NCI-H345 treated with DMSO at 0.1 percent for 48 hours (cell line): Measurements from ENCODE around the gene EIPR1.
A peak's percentile ranks its signal among the peaks of the same experiment; 100 is the strongest.
"Not testable (repeated sequence)": the region's sequence is repeated elsewhere in the genome, so short reads cannot be mapped to it uniquely, and the experiment has no call there.

Experiments
- DNase-seq: peaks from one replicate; lab custom pipeline; 2025; ENCODE audit not compliant: unreplicated experiment; lab: John Stamatoyannopoulos, UW

Gene EIPR1

GRCh38 chr2:3361518-3362389 is 15.9 kb downstream of the EIPR1 start:
- no peak for DNase-seq

GRCh38 chr2:3357926-3358325 is 19.7 kb downstream of the EIPR1 start:
- DNase-seq, result no peak

DNA sequence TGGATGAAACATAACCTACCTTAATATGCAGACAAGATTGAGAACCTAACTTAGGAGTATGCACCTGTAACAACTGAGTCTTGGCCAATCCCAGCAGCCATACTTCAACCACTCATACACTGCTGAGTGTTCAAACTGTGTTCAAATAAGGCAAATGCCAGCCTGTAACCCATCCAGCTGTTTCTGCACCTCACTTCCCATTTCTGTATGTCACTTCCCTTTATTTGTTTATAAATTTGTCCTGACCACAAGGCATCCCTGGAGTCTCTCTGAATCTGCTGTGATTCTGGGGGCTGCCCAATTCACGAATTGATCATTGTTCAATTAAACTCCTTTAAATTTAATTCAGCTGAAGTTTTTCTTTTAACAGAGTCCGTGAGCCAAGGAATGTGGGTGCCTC is 20.2 kb downstream of the EIPR1 start:
- not testable (repeated sequence) for DNase-seq

- no peak for DNase-seq
Measured at GRCh38 chr2:3356799-3357198, 20.8 kb downstream of the EIPR1 start.

- no peak for DNase-seq
Measured at GRCh38 chr2:3355951-3356569, 21.6 kb downstream of the EIPR1 start.

- DNase-seq, result peak; percentile 22
Measured at GRCh38 chr2:3354986-3355385, 22.6 kb downstream of the EIPR1 start.

DNA sequence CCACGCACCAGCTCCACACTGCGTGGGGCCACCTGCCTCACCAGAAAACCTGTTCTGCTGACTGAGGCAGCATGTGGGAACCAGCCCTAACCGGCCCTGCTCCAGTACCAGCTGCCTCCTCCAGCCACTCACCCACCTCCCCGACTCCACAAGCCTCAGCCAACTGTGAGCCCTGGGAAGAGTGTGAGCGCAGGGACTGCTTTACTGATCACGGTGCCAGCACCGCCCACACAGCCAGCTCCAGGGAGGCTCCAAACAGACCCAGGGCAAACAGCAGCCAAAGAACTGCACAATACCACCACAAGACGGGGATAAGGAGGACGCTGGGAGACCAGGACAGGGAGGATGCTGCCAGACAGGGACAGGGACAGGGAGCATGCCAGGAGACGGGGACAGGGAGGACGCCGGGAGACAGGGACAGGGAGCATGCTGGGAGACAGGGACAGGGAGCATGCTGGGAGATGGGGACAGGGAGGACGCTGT is 28.4 kb downstream of the EIPR1 start:
- no peak for DNase-seq

DNA sequence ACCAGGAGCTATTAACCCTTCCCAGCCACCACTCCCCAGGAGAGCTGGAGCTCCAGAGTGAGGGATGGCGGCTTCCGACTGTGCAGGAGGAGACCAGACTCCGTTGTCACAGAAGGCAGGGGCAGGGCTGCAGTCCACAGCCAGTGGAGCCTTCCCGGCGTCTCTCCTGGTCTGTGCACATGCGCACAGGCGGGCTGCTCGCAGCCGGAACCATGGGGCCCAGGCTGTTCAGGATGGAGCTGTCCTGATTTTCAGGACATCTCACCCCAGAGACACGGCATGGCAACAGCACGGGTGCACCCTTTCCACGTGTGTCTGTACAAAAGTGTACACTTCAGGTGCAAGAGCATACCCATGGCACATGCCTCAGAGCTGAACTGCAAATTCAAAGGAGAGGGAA is 28.9 kb downstream of the EIPR1 start:
- DNase-seq, result no peak

GRCh38 chr2:3345621-3346020 is 32.0 kb downstream of the EIPR1 start:
- DNase-seq, result no peak

- DNase-seq, result no peak
Measured at GRCh38 chr2:3344897-3345296, 32.7 kb downstream of the EIPR1 start.

GRCh38 chr2:3343012-3343411 is 34.6 kb downstream of the EIPR1 start:
- DNase-seq, result no peak

GRCh38 chr2:3342324-3342723 is 35.3 kb downstream of the EIPR1 start:
- DNase-seq, result no peak

DNA sequence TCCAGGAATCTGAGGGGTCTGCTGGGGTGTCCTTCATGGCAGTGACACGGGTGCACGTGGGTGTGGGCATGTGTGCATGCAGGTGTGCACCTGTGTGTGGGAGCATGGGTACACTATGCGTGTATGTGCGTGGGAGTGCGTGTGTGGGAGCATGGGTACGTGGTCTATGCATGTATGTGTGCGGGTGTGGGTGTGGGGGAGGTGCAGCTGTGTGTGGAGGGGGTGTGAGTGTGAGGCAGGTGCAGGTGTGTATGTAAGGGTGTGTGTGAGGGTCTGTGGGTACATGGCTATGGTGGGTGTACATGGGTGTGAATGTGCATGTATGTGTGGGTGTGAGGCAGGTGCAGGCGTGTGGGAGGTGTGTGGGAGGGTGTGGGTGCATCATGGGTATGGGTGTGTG is 36.3 kb downstream of the EIPR1 start:
- no peak for DNase-seq

DNA sequence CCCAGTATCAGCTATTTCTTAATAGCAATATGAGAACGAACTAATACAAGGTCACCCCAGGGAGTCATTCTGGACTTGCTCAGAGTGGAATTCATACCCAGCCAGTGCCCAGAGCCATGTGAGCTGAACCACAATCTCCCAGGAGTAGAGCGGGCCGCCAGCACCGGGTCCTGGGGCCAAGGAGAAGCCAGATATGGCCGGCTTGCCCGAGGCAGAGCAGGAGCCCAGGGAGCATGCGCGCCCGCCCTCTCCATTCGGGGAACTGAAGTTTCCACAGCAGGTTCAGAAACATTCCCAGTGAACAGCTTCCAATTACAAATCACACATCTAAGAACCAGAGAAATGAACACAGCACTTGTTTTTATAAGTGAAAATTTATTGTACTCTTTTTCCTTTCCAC is 37.5 kb downstream of the EIPR1 start:
- no peak for DNase-seq

DNA sequence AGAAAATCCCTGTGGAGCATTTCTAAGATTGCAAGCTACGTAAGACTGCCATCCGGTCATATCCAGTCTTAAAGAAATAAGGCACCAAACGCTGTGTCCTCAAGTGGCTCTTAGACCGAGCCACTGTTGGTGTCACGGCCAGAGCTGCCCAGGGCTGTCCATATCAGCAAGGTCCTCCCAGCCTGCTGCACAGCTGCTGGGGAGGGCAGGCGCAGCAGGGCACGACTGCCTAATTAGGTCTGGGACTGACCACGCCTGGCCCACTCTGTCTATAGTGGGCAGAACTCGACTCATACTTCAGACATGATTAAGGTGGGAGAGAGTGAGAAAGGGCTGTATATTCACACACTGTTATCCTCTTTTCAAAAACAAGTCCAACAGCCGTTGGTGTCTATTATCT is 39.3 kb downstream of the EIPR1 start:
- no peak for DNase-seq

GRCh38 chr2:3336844-3337243 is 40.8 kb downstream of the EIPR1 start:
- DNase-seq, result no peak

- DNase-seq, result no peak
Measured at GRCh38 chr2:3334392-3335345, 42.9 kb downstream of the EIPR1 start.

DNA sequence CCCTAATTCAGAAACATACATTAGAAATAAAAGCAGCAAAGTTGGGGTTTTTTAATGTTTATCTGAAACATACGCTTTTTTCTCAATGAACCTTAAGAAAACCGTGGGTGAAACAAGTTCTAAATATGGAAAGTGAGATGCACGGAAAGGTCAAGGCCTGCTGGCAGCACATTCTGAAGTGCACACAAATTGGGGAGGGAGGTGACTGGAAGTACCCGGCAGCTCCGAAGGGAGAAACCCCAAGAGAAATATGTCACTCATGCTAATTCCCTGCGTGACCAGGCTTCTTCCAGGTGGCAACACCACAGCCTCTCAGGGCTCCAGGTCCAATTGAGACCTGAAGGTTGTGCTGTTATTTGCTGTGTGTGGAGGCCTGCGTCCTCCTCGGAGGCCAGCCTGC is 45.5 kb downstream of the EIPR1 start:
- DNase-seq, result no peak

DNA sequence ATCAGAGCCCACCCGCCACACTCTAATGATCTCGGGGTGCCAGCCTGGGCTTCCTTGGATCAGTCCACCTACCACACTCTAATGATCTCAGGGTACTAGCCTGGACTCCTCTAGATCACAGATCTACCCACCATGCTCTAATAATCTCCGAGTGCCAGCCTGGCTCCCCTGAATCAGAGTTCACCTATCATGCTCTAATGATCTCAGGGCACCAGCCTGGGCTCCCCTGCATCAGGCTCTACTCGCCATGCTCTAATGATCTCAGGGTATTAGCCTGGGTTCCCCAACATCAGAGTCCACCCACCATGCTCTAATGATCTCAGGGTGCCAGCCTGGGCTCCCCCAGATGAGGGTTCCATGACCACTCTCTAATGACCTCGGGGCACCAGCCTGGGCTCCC is 48.1 kb downstream of the EIPR1 start:
- no peak for DNase-seq

DNA sequence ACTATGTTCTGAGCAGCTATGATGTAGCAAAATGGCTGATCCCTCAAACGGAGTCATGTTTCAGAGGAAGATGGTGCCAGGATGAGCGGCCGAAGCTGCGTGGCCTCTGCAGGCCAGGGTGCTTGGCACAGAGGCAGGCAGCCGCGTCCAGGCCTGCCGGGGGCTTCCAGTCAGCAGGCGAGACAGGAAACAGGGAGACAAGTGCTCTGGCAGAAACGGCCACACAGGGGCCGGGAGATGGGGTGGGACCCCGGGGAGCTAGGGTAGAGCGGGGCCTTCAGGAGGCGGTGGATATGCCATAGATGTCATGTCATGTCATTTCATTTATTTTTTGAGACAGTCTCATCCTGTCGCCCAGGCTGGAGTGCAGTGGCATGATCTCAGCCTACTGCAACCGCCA is 50.7 kb downstream of the EIPR1 start:
- no peak for DNase-seq

DNA sequence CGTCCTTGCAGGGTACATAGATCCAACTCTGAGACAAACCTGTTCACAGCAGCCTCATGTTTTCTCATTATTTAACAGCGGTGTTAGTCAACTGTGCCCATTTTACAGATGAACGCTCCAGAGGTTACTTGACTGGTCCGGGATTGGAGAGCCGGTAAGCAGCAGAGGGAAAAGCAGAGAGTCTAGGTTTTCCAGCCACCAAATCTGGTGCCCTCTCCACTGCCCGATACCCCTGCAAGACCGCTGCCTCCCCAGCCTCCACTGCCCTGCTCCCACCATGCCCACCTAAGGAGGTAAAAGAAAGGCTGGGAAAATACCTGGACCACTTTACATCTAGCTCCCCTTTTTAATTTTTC is 51.5 kb downstream of the EIPR1 start:
- no peak for DNase-seq
